ENCODE data around the gene DNMT3A.
A peak's percentile ranks its signal among the peaks of the same experiment; 100 is the strongest.

DNMT3A gene

GRCh38 chr2:25306777-25307368 lies 34.9 kb downstream of the DNMT3A start:
- DNase-seq (ENCODE audit: low read depth in 2 of 2) = no peak

- no peak for DNase-seq (ENCODE audit: low read depth in 2 of 2)
These were observed 36.0 kb downstream of the DNMT3A start for GRCh38 chr2:25305775-25306174.

GRCh38 chr2:25304826-25305596 lies 36.7 kb downstream of the DNMT3A start:
- DNase-seq (ENCODE audit: low read depth in 2 of 2) = no peak

GRCh38 chr2:25304321-25304720 lies 37.4 kb downstream of the DNMT3A start:
- DNase-seq (ENCODE audit: low read depth in 2 of 2) = no peak

GRCh38 chr2:25303633-25304236 lies 38.0 kb downstream of the DNMT3A start:
- DNase-seq (ENCODE audit: low read depth in 2 of 2) = no peak

GRCh38 chr2:25302758-25303375 lies 38.9 kb downstream of the DNMT3A start:
- DNase-seq (ENCODE audit: low read depth in 2 of 2) = no peak

GRCh38 chr2:25301453-25302352 lies 40.0 kb downstream of the DNMT3A start:
- peak; percentile 52 to 62 for DNase-seq (ENCODE audit: low read depth in 2 of 2)

- no peak for DNase-seq (ENCODE audit: low read depth in 2 of 2)
These were observed 41.7 kb downstream of the DNMT3A start for GRCh38 chr2:25300001-25300400.

- no peak for DNase-seq (ENCODE audit: low read depth in 2 of 2)
These were observed 42.8 kb downstream of the DNMT3A start for GRCh38 chr2:25298776-25299431.

GRCh38 chr2:25297738-25298137 lies 44.0 kb downstream of the DNMT3A start:
- DNase-seq (ENCODE audit: low read depth in 2 of 2) = no peak

GRCh38 chr2:25295621-25296020 lies 46.1 kb downstream of the DNMT3A start:
- no peak for DNase-seq (ENCODE audit: low read depth in 2 of 2)

GRCh38 chr2:25294573-25295462 lies 46.9 kb downstream of the DNMT3A start:
- DNase-seq (ENCODE audit: low read depth in 2 of 2) = peak in 1 of 2 donors; percentile 67

GRCh38 chr2:25293958-25294562 lies 47.7 kb downstream of the DNMT3A start:
- no peak for DNase-seq (ENCODE audit: low read depth in 2 of 2)

- DNase-seq (ENCODE audit: low read depth in 2 of 2) = no peak
These were observed 48.6 kb downstream of the DNMT3A start for GRCh38 chr2:25293145-25293544.

- no peak for DNase-seq (ENCODE audit: low read depth in 2 of 2)
These were observed 49.3 kb downstream of the DNMT3A start for GRCh38 chr2:25292408-25292807.

GRCh38 chr2:25290811-25291495 lies 50.8 kb downstream of the DNMT3A start:
- DNase-seq (ENCODE audit: low read depth in 2 of 2) = no peak

GRCh38 chr2:25286723-25287483 lies 54.8 kb downstream of the DNMT3A start:
- DNase-seq (ENCODE audit: low read depth in 2 of 2) = no peak

- DNase-seq (ENCODE audit: low read depth in 2 of 2) = no peak
These were observed 55.7 kb downstream of the DNMT3A start for GRCh38 chr2:25286025-25286400.

All from activated CD4-positive, alpha-beta T cell treated with anti-CD3 and anti-CD28 coated beads for 24 hours (primary cell).